B cell (primary cell): Measurements from ENCODE around the gene UTP11. TPM values are rescaled to one million over a fixed set of nuclear protein-coding genes. Genes with fewer than 3 reads are reported as not detected.

Experiments used
- ATAC-seq: fragments of 200-7000 bp; cut with Tn5 transposase; one replicate; pipeline ENCODE4 v1.10.0; 2021; ENCODE audit warnings: low read depth, mild to moderate bottlenecking, moderate number of reproducible peaks, moderate library complexity
- CTCF ChIA-PET: fragments of 350-600 bp; sonication (Branson Sonifier 250); formaldehyde crosslinking; loops from one replicate; lab custom pipeline; 2021; ENCODE audit warnings: antibody characterized with exemption, inconsistent platforms; lab: Charles Lee
- POLR2A ChIA-PET: fragments of 350-600 bp; sonication (Branson Sonifier 250); formaldehyde crosslinking; loops from one replicate; lab custom pipeline; 2021; ENCODE audit warnings: antibody characterized with exemption; lab: Charles Lee
- DNase-seq: peaks from one replicate; pipeline ENCODE4 v3.0.0; 2013
- H2AFZ ChIP-seq: 2 replicates; pipeline ENCODE4 v1.6.1; 2012; ENCODE audit warnings: mild to moderate bottlenecking, low read depth, low read length; ENCODE audit not compliant: insufficient read depth, poor library complexity, severe bottlenecking
- H3K27ac ChIP-seq, 2 donors: 1 replicate in 1 of 2; 2 replicates in 1 of 2; pipeline ENCODE4 v1.5.1; 2012 to 2013; ENCODE audit warnings: low read length in 2 of 2, mild to moderate bottlenecking in 2 of 2, moderate library complexity in 1 of 2
- H3K27me3 ChIP-seq, 4 experiments: fragments of 200-600 bp in 1 of 4; sonication (generic) in 1 of 4; replicated peaks in 1 of 4; 1 replicate in 2 of 4; 2 replicates in 2 of 4; pipeline versions ENCODE4 v1.6.1 to v1.7.0; 2013 to 2016; ENCODE audit warnings: low read length in 3 of 4, mild to moderate bottlenecking in 2 of 4, mixed read lengths in 1 of 4, moderate library complexity in 1 of 4; ENCODE audit not compliant: insufficient read depth in 4 of 4, control insufficient read depth in 3 of 4; ENCODE audit errors: control extremely low read depth in 1 of 4
- H3K36me3 ChIP-seq, 2 experiments: replicated peaks in 1 of 2; 1 replicate in 1 of 2; 2 replicates in 1 of 2; pipeline versions ENCODE4 v1.6.1 to v1.7.1; 2013; ENCODE audit warnings: low read length in 1 of 2; ENCODE audit not compliant: insufficient read depth in 2 of 2, control insufficient read depth in 1 of 2; ENCODE audit errors: control extremely low read depth in 1 of 2, extremely low read depth in 1 of 2
- H3K4me1 ChIP-seq, 2 donors: fragments of 200-600 bp in 1 of 2; sonication (generic) in 1 of 2; 1 replicate in 1 of 2; 2 replicates in 1 of 2; pipeline versions ENCODE4 v1.5.1 to v1.6.1; 2013 to 2017; ENCODE audit warnings: low read length in 2 of 2; ENCODE audit not compliant: control insufficient read depth in 2 of 2, insufficient read depth in 2 of 2
- H3K4me2 ChIP-seq: replicated peaks from 2 replicates; pipeline ENCODE3; 2012; ENCODE audit warnings: mild to moderate bottlenecking, low read depth, low read length; ENCODE audit not compliant: poor library complexity, severe bottlenecking
- H3K4me3 ChIP-seq, 5 experiments: fragments of 200-600 bp in 1 of 5; sonication (generic) in 1 of 5; 1 replicate in 3 of 5; 2 replicates in 2 of 5; pipeline versions ENCODE4 v1.5.1 to v1.7.0; 2011 to 2016; ENCODE audit warnings: low read length in 4 of 5, mild to moderate bottlenecking in 4 of 5, low read depth in 2 of 5, control low read depth in 1 of 5, moderate library complexity in 1 of 5; ENCODE audit not compliant: insufficient read depth in 1 of 5; ENCODE audit errors: control extremely low read depth in 1 of 5, extremely low read depth in 1 of 5
- H3K79me2 ChIP-seq: fragments of 200-600 bp; sonication (generic); one replicate; pipeline ENCODE4 v1.6.0; 2016; ENCODE audit warnings: low read length; ENCODE audit not compliant: control insufficient read depth, insufficient read depth
- H3K9ac ChIP-seq: fragments of 200-600 bp; sonication (generic); 2 replicates; pipeline ENCODE4 v1.6.1; 2017; ENCODE audit warnings: mild to moderate bottlenecking, low read length, moderate library complexity
- H3K9me3 ChIP-seq, 3 donors: one replicate each; pipeline versions ENCODE4 v1.6.1 to v1.7.1; 2013; ENCODE audit warnings: low read length in 2 of 3; ENCODE audit not compliant: control insufficient read depth in 2 of 3, insufficient read depth in 1 of 3; ENCODE audit errors: control extremely low read depth in 1 of 3
- H4K20me1 ChIP-seq: 2 replicates; pipeline ENCODE4 v1.6.0; 2012; ENCODE audit warnings: mild to moderate bottlenecking, low read length; ENCODE audit not compliant: insufficient read depth, control insufficient read depth, poor library complexity, severe bottlenecking
- H3K27ac Mint-ChIP-seq: one replicate; pipeline ENCODE4 v1.8.0; 2021; ENCODE audit warnings: mixed read lengths
- H3K27me3 Mint-ChIP-seq: one replicate; pipeline ENCODE4 v1.8.0; 2021; ENCODE audit warnings: mixed read lengths
- H3K4me1 Mint-ChIP-seq: one replicate; pipeline ENCODE4 v1.8.0; 2021; ENCODE audit warnings: mixed read lengths
- H3K4me3 Mint-ChIP-seq: one replicate; pipeline ENCODE4 v1.8.0; 2021; ENCODE audit warnings: mixed read lengths
- H3K9me3 Mint-ChIP-seq: one replicate; pipeline ENCODE4 v1.8.0; 2022; ENCODE audit warnings: mixed read lengths; ENCODE audit not compliant: insufficient read depth
- EZH2 ChIP-seq: IDR thresholded peaks from 2 replicates; pipeline ENCODE4 v1.6.1; 2012; ENCODE audit warnings: borderline replicate concordance, low read depth, mild to moderate bottlenecking, moderate library complexity, low read length; ENCODE audit not compliant: insufficient read depth, poor library complexity, severe bottlenecking
- WGBS: methylation state at CpG from one replicate; pipeline ENCODE4 v1.1.5; 2013; ENCODE audit warnings: missing lambda C conversion rate; ENCODE audit not compliant: insufficient coverage; 5-methylcytosine and 5-hydroxymethylcytosine counted together
- intact Hi-C: fragments of 100-400 bp; cut with micrococcal nuclease; formaldehyde crosslinking; loops from one replicate; pipeline ENCODE4 v1.10.0; 2022
- polyA plus RNA-seq: library from polyadenylated mRNA; depleted of rRNA; stranded (reverse); fragments of >200 nt; gene quantifications from 2 replicates; pipeline ENCODE4 v1.2.3, GENCODE V29; 2012
- total RNA-seq, 2 donors: library from RNA; stranded (reverse); fragments of 120-200 nt in 1 of 2; gene quantifications; 1 replicate in 1 of 2; 2 replicates in 1 of 2; pipeline versions ENCODE4 v1.2.3 to v1.2.4, GENCODE V29; 2013 to 2022
- TF ChIP-seq, protein P1 (sequence below): fragments of 200-600 bp; IDR thresholded peaks from one replicate; pipeline ENCODE4 v1.8.0; 2022; ENCODE audit warnings: antibody characterized with exemption, mild to moderate bottlenecking

Gene UTP11
- total and polyA plus RNA-seq, 2 donors (not counting 1 experiment from before 2014, with no cell fraction given): 6.0 to 16.8 TPM

DNA sequence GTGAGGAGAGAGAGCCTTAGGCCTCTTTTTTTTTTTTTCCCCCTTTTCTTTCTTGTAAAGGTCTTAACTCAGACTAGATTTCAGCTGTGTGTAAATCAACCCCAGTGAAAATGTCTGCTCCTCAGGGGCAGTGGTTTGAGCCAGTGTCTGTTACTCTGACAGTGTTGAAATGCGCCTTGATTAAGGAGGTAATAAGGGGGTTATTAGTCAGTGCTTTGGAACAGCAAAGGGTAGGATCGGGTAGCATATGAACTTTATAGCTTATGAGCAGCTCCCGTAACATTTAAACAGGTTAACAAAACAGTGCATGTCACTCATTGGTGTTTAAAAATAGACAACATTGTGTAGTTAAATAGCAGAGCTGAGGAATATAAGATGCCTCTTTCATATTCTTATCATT, 10.3 kb downstream of the UTP11 start:
- POLR2A ChIA-PET: no interaction called here
- ATAC-seq (no peak), DNase-seq (no peak)
- 100% methylated on average over 1 of the region's 3 CpGs for WGBS
- no peaks in the 10 kb centered on the region for H3K9me3 Mint-ChIP-seq
- Histone ChIP-seq H3K9me3 (no peaks in the 10 kb centered on the region), H3K4me1 (no peaks in the 10 kb centered on the region), H3K36me3 (peaks cover 6 to 63% of the 10 kb centered on the region in 2 experiments), H4K20me1 (no peaks in the 10 kb centered on the region), H3K9ac (no peak overlapping the region), H3K27ac (no peak overlapping the region), H3K27me3 (no peaks in the 10 kb centered on the region), H3K4me2 (no peak overlapping the region), H3K79me2 (peaks cover 2% of the 10 kb centered on the region), H2AFZ (no peak overlapping the region), H3K4me3 (no peak overlapping the region)
- intact Hi-C loops: no loop called here
- H3K27ac Mint-ChIP-seq: no peak overlapping the region
- peaks cover 5% of the 10 kb centered on the region for H3K4me1 Mint-ChIP-seq
- CTCF ChIA-PET: interaction anchor here (0.7 to 1.5 kb wide), 6 partner anchors 10 to 163 kb away, joined by 3 to 5 read pairs (median 3); partner anchors contain the start of genes SF3A3 and UTP11
- TF ChIP-seq, protein P1, sequence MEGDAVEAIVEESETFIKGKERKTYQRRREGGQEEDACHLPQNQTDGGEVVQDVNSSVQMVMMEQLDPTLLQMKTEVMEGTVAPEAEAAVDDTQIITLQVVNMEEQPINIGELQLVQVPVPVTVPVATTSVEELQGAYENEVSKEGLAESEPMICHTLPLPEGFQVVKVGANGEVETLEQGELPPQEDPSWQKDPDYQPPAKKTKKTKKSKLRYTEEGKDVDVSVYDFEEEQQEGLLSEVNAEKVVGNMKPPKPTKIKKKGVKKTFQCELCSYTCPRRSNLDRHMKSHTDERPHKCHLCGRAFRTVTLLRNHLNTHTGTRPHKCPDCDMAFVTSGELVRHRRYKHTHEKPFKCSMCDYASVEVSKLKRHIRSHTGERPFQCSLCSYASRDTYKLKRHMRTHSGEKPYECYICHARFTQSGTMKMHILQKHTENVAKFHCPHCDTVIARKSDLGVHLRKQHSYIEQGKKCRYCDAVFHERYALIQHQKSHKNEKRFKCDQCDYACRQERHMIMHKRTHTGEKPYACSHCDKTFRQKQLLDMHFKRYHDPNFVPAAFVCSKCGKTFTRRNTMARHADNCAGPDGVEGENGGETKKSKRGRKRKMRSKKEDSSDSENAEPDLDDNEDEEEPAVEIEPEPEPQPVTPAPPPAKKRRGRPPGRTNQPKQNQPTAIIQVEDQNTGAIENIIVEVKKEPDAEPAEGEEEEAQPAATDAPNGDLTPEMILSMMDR: no peak
- no peak for TF ChIP-seq EZH2
- no peaks in the 10 kb centered on the region for H3K27me3 Mint-ChIP-seq
- no peak overlapping the region for H3K4me3 Mint-ChIP-seq

DNA sequence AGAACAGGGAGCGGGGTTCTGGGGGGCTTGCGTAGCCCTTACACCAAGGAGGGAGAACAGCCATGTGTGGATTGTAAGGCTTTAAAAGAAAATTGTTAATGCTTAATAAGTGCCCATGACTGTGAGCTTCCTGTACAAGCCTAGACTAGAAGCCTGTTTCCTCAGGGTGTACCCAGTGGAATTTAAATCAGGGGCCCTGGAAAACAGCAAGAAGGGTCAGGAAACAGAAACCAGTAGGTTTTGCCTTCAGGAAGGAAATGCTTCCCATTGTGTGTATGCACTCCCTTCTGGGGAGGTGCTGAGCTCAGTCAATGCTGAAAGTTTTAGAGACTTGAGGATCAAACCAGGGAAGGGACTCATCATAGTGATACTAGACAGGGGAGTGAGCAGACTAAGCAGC, 12.7 kb downstream of the UTP11 start:
- peaks cover 6 to 44% of the 10 kb centered on the region in 2 experiments for H3K36me3 ChIP-seq
- H3K9me3 ChIP-seq: no peaks in the 10 kb centered on the region
- H3K4me2 ChIP-seq: no peak overlapping the region
- TF ChIP-seq, protein P1: no peak
- no peak for TF ChIP-seq EZH2
- intact Hi-C loops: loop anchor here (5.0 kb wide), 1 partner anchor 477 kb away; no protein-coding TSS in a partner anchor
- WGBS: 100% methylated on average over 2 of the region's 2 CpGs
- POLR2A ChIA-PET: no interaction called here
- no peaks in the 10 kb centered on the region for H3K79me2 ChIP-seq
- Mint-ChIP-seq H3K4me1 (peaks cover 16% of the 10 kb centered on the region), H3K27ac (no peak overlapping the region), H3K27me3 (no peaks in the 10 kb centered on the region), H3K9me3 (no peaks in the 10 kb centered on the region), H3K4me3 (no peak overlapping the region)
- ATAC-seq: no peak
- H3K9ac ChIP-seq: no peak overlapping the region
- no peak overlapping the region for H3K27ac ChIP-seq
- peaks cover 4 to 5% of the 10 kb centered on the region in 2 donors for H3K4me1 ChIP-seq
- H3K4me3 ChIP-seq: no peak overlapping the region
- CTCF ChIA-PET: interaction anchor here (1.0 to 1.4 kb wide), 6 partner anchors 34 to 809 kb away, joined by 3 to 4 read pairs (median 3); no protein-coding TSS in a partner anchor
- H4K20me1 ChIP-seq: no peaks in the 10 kb centered on the region
- H2AFZ ChIP-seq: no peak overlapping the region
- no peak for DNase-seq
- H3K27me3 ChIP-seq: no peaks in the 10 kb centered on the region
